Skeletal muscle tissue (tissue), 4 donors: Measurements from ENCODE around the gene HOXA13. TPM values are rescaled to one million over a fixed set of nuclear protein-coding genes. Genes with fewer than 3 reads are reported as not detected.

Source experiments
- H3K27ac ChIP-seq: one replicate; pipeline ENCODE4 v1.7.0; 2013; ENCODE audit warnings: mild to moderate bottlenecking, low read depth, low read length, inconsistent platforms
- H3K27me3 ChIP-seq, 3 donors: one replicate each; pipeline ENCODE4 v1.7.0; 2013; ENCODE audit warnings: low read length in 3 of 3; ENCODE audit not compliant: control insufficient read depth in 3 of 3, insufficient read depth in 3 of 3
- H3K36me3 ChIP-seq, 3 donors: one replicate each; pipeline ENCODE4 v1.7.0; 2013; ENCODE audit warnings: low read length in 3 of 3; ENCODE audit not compliant: control insufficient read depth in 3 of 3, insufficient read depth in 3 of 3
- H3K4me1 ChIP-seq, 3 donors: one replicate each; pipeline ENCODE4 v1.7.0; 2013; ENCODE audit warnings: low read length in 3 of 3, mild to moderate bottlenecking in 3 of 3; ENCODE audit not compliant: control insufficient read depth in 3 of 3, insufficient read depth in 3 of 3
- H3K4me3 ChIP-seq, 3 donors: one replicate each; pipeline ENCODE4 v1.7.0; 2013; ENCODE audit warnings: low read length in 3 of 3
- H3K9ac ChIP-seq, 3 donors: one replicate each; pipeline ENCODE4 v1.7.0; 2013; ENCODE audit warnings: low read length in 3 of 3, mild to moderate bottlenecking in 3 of 3, moderate library complexity in 2 of 3, low read depth in 1 of 3
- H3K9me3 ChIP-seq, 3 donors: one replicate each; pipeline ENCODE4 v1.7.0; 2013; ENCODE audit warnings: low read length in 3 of 3; ENCODE audit not compliant: control insufficient read depth in 3 of 3
- total RNA-seq: library from RNA; depleted of rRNA; stranded (reverse); fragments of >200 nt; gene quantifications from one replicate; pipeline ENCODE4 v1.2.3, GENCODE V29; 2014
- donor health status: Osteomylitis.

Gene HOXA13
- total RNA-seq, 1 donor from 2014 or later = 0.52 TPM

- Histone ChIP-seq H3K27me3 (peaks cover 0 to 8% (median 0%) of the 10 kb centered on the region in 3 donors), H3K36me3 (peaks cover 0 to 2% (median 0%) of the 10 kb centered on the region in 3 donors), H3K9me3 (no peaks in the 10 kb centered on the region), H3K27ac (peak within 1 kb of the TSS; percentile 78), H3K4me1 (peaks cover 58 to 66% (median 59%) of the 10 kb centered on the region in 3 donors), H3K4me3 (peak within 1 kb of the TSS; percentile 89 to 98 (median 94)), H3K9ac (peak within 1 kb of the TSS; percentile 91 to 96 (median 93))
These were observed 47.7 kb downstream of the HOXA13 start, which contains the start of gene HOXA3 for GRCh38 chr7:27151931-27152815. HOXA3 (minus strand) TSS chr7:27152583; CDS start chr7:27110640, 41,943 bp downstream.

- Histone ChIP-seq H3K36me3 (peaks cover 0 to 2% (median 0%) of the 10 kb centered on the region in 3 donors), H3K9me3 (no peaks in the 10 kb centered on the region), H3K27me3 (peaks cover 0 to 8% (median 0%) of the 10 kb centered on the region in 3 donors), H3K4me3 (peak overlapping the region; percentile 89 to 98 (median 94)), H3K9ac (peak overlapping the region; percentile 91 to 96 (median 93)), H3K4me1 (peaks cover 62 to 70% (median 63%) of the 10 kb centered on the region in 3 donors), H3K27ac (peak overlapping the region; percentile 78)
These were observed 48.5 kb downstream of the HOXA13 start for GRCh38 chr7:27151341-27151930.

GRCh38 chr7:27150568-27151340, 49.1 kb downstream of the HOXA13 start:
- peak overlapping the region; percentile 91 to 96 (median 93) for H3K9ac ChIP-seq
- H3K4me1 ChIP-seq = peaks cover 61 to 69% (median 62%) of the 10 kb centered on the region in 3 donors
- peaks cover 0 to 8% (median 0%) of the 10 kb centered on the region in 3 donors for H3K27me3 ChIP-seq
- peak overlapping the region; percentile 78 for H3K27ac ChIP-seq
- peak overlapping the region; percentile 89 to 98 (median 94) for H3K4me3 ChIP-seq
- no peaks in the 10 kb centered on the region for H3K9me3 ChIP-seq
- H3K36me3 ChIP-seq = peaks cover 0 to 4% (median 3%) of the 10 kb centered on the region in 3 donors

- Histone ChIP-seq H3K27ac (peak overlapping the region; percentile 78), H3K36me3 (peaks cover 3 to 9% (median 9%) of the 10 kb centered on the region in 3 donors), H3K27me3 (peaks cover 0 to 8% (median 0%) of the 10 kb centered on the region in 3 donors), H3K4me1 (peaks cover 53 to 62% (median 54%) of the 10 kb centered on the region in 3 donors), H3K9ac (peak overlapping the region; percentile 91 to 96 (median 93)), H3K4me3 (peak overlapping the region; percentile 89 to 98 (median 94)), H3K9me3 (no peaks in the 10 kb centered on the region)
These were observed 49.9 kb downstream of the HOXA13 start for GRCh38 chr7:27149842-27150567.

- H3K4me1 ChIP-seq = peaks cover 51 to 60% (median 53%) of the 10 kb centered on the region in 3 donors
- H3K4me3 ChIP-seq = peak overlapping the region; percentile 89 to 98 (median 94)
- H3K27ac ChIP-seq = peak overlapping the region; percentile 71
- H3K36me3 ChIP-seq = peaks cover 7 to 19% (median 14%) of the 10 kb centered on the region in 3 donors
- H3K9me3 ChIP-seq = no peaks in the 10 kb centered on the region
- H3K9ac ChIP-seq = peak overlapping the region; percentile 91 to 96 (median 93)
- peaks cover 0 to 8% (median 0%) of the 10 kb centered on the region in 3 donors for H3K27me3 ChIP-seq
These were observed 50.9 kb downstream of the HOXA13 start for GRCh38 chr7:27148756-27149641.

GRCh38 chr7:27148031-27148755, 51.7 kb downstream of the HOXA13 start:
- peak overlapping the region; percentile 71 for H3K27ac ChIP-seq
- peak overlapping the region; percentile 91 to 96 (median 93) for H3K9ac ChIP-seq
- H3K27me3 ChIP-seq = peaks cover 0 to 8% (median 0%) of the 10 kb centered on the region in 3 donors

GRCh38 chr7:27147199-27148030, 52.5 kb downstream of the HOXA13 start, which contains the start of gene HOXA6:
HOXA6 (minus strand) TSS chr7:27147774; CDS start chr7:27147749, 25 bp downstream.
- H3K9me3 ChIP-seq = no peaks in the 10 kb centered on the region
- peak within 1 kb of the TSS; percentile 89 to 98 (median 94) for H3K4me3 ChIP-seq
- H3K36me3 ChIP-seq = peaks cover 9 to 31% (median 21%) of the 10 kb centered on the region in 3 donors
- peaks cover 0 to 6% (median 0%) of the 10 kb centered on the region in 3 donors for H3K27me3 ChIP-seq
- peak within 1 kb of the TSS; percentile 71 for H3K27ac ChIP-seq
- peaks cover 47 to 54% (median 53%) of the 10 kb centered on the region in 3 donors for H3K4me1 ChIP-seq
- peak within 1 kb of the TSS; percentile 91 to 96 (median 93) for H3K9ac ChIP-seq

More at GRCh38 chr7:27148031-27148755, 51.7 kb downstream of the HOXA13 start:
- Histone ChIP-seq H3K36me3 (peaks cover 9 to 24% (median 20%) of the 10 kb centered on the region in 3 donors), H3K4me3 (peak overlapping the region; percentile 89 to 98 (median 94)), H3K9me3 (no peaks in the 10 kb centered on the region), H3K4me1 (peaks cover 51 to 60% (median 53%) of the 10 kb centered on the region in 3 donors)
